Measurements from ENCODE around the gene EXOSC9.

The EXOSC9 gene

DNA sequence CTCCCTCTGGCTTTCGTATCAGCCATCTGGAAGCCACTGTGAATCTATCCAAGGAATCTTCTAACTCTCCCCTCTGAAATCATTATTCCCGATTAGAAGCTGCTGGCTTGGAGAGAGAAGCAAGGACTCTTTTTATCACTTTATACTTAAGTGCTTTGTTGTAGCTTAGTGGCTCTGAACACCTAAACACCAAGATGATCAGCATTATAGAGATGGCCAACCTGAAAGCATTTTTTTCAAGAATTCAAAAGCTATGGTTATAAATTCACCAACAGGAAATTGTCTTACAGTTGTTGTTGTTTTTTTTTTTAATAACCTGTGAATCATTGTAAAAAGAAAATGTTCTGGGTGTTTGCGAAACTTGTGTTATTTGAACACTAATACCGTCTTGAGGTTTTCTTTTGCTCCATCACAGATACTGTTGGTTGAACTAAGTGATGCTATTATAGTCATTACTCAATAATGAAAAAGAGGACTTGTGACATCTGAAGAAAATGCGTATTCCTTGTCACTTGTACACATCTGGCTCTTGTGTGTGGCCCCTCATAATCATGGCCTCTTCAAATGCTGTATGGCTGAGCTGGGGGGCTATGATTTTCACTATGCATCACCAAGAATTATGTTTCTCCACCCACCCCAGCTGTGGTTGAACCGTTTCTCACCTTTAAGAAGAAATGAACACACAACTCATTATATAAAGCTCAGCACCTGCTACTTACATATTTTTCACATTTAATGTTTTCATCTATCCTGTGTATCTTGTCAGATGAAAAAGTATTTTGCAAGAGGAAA is 24.3 kb upstream of the EXOSC9 start:
- no peaks in the 10 kb centered on the region for H3K36me3 ChIP-seq (ENCODE audit: low read length)
- no peaks in the 10 kb centered on the region for H3K9me2 ChIP-seq (replicated peaks; ENCODE audit: insufficient read depth, low read length)
- H3K27ac ChIP-seq (ENCODE audit: low read depth, low read length), result no peak overlapping the region
- no peak overlapping the region for H3K9ac ChIP-seq (ENCODE audit: low read length)
- no peaks in the 10 kb centered on the region for H3F3A ChIP-seq (ENCODE audit: insufficient read depth)
- no peak for TF ChIP-seq EZH2phosphoT487 (conservative IDR thresholded peaks at IDR 0.05; ENCODE audit: low read length)
- TF ChIP-seq, protein P1, sequence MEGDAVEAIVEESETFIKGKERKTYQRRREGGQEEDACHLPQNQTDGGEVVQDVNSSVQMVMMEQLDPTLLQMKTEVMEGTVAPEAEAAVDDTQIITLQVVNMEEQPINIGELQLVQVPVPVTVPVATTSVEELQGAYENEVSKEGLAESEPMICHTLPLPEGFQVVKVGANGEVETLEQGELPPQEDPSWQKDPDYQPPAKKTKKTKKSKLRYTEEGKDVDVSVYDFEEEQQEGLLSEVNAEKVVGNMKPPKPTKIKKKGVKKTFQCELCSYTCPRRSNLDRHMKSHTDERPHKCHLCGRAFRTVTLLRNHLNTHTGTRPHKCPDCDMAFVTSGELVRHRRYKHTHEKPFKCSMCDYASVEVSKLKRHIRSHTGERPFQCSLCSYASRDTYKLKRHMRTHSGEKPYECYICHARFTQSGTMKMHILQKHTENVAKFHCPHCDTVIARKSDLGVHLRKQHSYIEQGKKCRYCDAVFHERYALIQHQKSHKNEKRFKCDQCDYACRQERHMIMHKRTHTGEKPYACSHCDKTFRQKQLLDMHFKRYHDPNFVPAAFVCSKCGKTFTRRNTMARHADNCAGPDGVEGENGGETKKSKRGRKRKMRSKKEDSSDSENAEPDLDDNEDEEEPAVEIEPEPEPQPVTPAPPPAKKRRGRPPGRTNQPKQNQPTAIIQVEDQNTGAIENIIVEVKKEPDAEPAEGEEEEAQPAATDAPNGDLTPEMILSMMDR (IDR thresholded peaks at IDR 0.05; ENCODE audit: insufficient read depth, low read length, poor library complexity, severe bottlenecking), result no peak
- H3K4me2 ChIP-seq (ENCODE audit: low read depth, low read length, poor library complexity, severe bottlenecking), result no peak overlapping the region
- H3K79me2 ChIP-seq (ENCODE audit: insufficient read depth, low read length), result no peaks in the 10 kb centered on the region
- no peaks in the 10 kb centered on the region for H4K20me1 ChIP-seq (ENCODE audit: low read depth, low read length)
- H2AFZ ChIP-seq (ENCODE audit: low read depth, low read length, severe bottlenecking), result no peak overlapping the region
- no peaks in the 10 kb centered on the region for H3K9me3 ChIP-seq (ENCODE audit: insufficient read depth, low read length)
- no peaks in the 10 kb centered on the region for H3K27me3 ChIP-seq (ENCODE audit: low read length)
- no peak overlapping the region for H3K4me3 ChIP-seq (ENCODE audit: insufficient read depth, low read length, poor library complexity, severe bottlenecking)

DNA sequence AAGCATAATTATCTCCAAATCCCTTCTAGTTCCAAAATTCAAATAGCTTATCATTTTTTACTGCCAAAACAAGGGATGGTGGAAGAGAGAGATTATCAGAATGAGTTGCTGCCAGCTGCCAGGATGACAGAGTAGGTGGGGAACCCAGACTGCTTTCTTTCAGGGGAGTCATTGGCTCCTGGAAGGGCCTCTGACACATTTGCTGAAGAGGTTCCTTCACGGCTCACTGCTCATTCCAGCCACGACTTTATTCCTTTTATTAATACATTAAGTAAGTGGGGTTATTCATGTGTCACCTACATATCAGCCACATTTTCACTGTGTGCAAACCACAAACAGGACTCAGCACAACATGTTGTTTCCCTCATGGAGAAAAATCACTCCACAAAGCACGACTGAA is 23.5 kb upstream of the EXOSC9 start:
- H2AFZ ChIP-seq (ENCODE audit: low read depth, low read length, severe bottlenecking), result no peak overlapping the region

DNA sequence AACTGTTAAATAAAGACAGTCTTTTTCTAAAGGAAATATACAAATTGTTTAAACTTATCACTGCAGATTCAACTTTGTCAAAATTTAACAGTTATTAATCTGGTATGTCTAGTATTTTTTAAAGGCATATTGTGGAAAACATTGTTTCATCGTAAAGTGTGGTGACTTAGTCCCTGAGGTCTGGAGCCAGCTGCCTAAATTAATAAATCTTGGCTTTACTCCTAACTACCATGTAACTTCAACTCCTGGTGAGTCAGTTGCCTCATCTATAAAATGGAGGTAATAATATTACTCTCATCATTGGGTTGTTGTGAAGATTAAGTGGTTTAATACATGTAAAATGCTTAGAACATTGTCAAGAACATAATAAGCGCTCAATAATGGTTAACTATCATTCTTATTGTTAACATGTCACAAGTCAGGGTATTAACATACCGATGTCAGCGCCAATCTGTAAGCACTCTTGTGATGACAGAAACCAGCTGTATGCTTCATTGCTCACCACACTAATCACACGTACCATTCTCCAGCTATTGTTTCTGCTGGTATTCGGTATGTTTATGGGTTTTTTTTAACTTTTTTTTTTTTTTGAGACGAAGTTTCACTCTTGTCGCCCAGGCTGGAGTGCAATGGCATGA is 22.0 kb upstream of the EXOSC9 start:
- no peak overlapping the region for H3K27ac ChIP-seq (ENCODE audit: low read depth, low read length)
- H3K36me3 ChIP-seq (ENCODE audit: low read length), result no peaks in the 10 kb centered on the region
- no peak overlapping the region for H3K4me3 ChIP-seq (ENCODE audit: insufficient read depth, low read length, poor library complexity, severe bottlenecking)
- H2AFZ ChIP-seq (ENCODE audit: low read depth, low read length, severe bottlenecking), result no peak overlapping the region
- H3K79me2 ChIP-seq (ENCODE audit: insufficient read depth, low read length), result no peaks in the 10 kb centered on the region
- H3F3A ChIP-seq (ENCODE audit: insufficient read depth), result no peaks in the 10 kb centered on the region
- H4K20me1 ChIP-seq (ENCODE audit: low read depth, low read length), result no peaks in the 10 kb centered on the region
- H3K9me2 ChIP-seq (replicated peaks; ENCODE audit: insufficient read depth, low read length), result no peaks in the 10 kb centered on the region
- no peaks in the 10 kb centered on the region for H3K27me3 ChIP-seq (ENCODE audit: low read length)
- no peak overlapping the region for H3K9ac ChIP-seq (ENCODE audit: low read length)
- no peaks in the 10 kb centered on the region for H3K9me3 ChIP-seq (ENCODE audit: insufficient read depth, low read length)
- no peak overlapping the region for H3K4me2 ChIP-seq (ENCODE audit: low read depth, low read length, poor library complexity, severe bottlenecking)
- TF ChIP-seq EZH2phosphoT487 (conservative IDR thresholded peaks at IDR 0.05; ENCODE audit: low read length), result no peak
- TF ChIP-seq, protein P1 (IDR thresholded peaks at IDR 0.05; ENCODE audit: insufficient read depth, low read length, poor library complexity, severe bottlenecking), result no peak

More for the DNA sequence above, 23.5 kb upstream of the EXOSC9 start:
- TF ChIP-seq EZH2phosphoT487 (conservative IDR thresholded peaks at IDR 0.05; ENCODE audit: low read length), result no peak
- TF ChIP-seq, protein P1 (IDR thresholded peaks at IDR 0.05; ENCODE audit: insufficient read depth, low read length, poor library complexity, severe bottlenecking), result no peak
- H3K4me2 ChIP-seq (ENCODE audit: low read depth, low read length, poor library complexity, severe bottlenecking), result no peak overlapping the region
- H4K20me1 ChIP-seq (ENCODE audit: low read depth, low read length), result no peaks in the 10 kb centered on the region
- no peaks in the 10 kb centered on the region for H3K9me2 ChIP-seq (replicated peaks; ENCODE audit: insufficient read depth, low read length)
- no peaks in the 10 kb centered on the region for H3K79me2 ChIP-seq (ENCODE audit: insufficient read depth, low read length)
- no peaks in the 10 kb centered on the region for H3K36me3 ChIP-seq (ENCODE audit: low read length)
- no peaks in the 10 kb centered on the region for H3K27me3 ChIP-seq (ENCODE audit: low read length)
- H3K27ac ChIP-seq (ENCODE audit: low read depth, low read length), result no peak overlapping the region
- no peak overlapping the region for H3K9ac ChIP-seq (ENCODE audit: low read length)
- no peaks in the 10 kb centered on the region for H3K9me3 ChIP-seq (ENCODE audit: insufficient read depth, low read length)
- no peak overlapping the region for H3K4me3 ChIP-seq (ENCODE audit: insufficient read depth, low read length, poor library complexity, severe bottlenecking)
- no peaks in the 10 kb centered on the region for H3F3A ChIP-seq (ENCODE audit: insufficient read depth)
